CD1c-positive myeloid dendritic cell (primary cell): Measurements from ENCODE around the gene DLX6.
"Not testable (repeated sequence)": the region's sequence is repeated elsewhere in the genome, so short reads cannot be mapped to it uniquely, and the experiment has no call there.

Source experiments
- DNase-seq: peaks from one replicate; pipeline ENCODE4 v3.0.0-alpha.2; 2016; ENCODE audit errors: extremely low spot score

The DLX6 gene

GRCh38 chr7:97022491-97023306 lies 17.3 kb downstream of the DLX6 start:
- DNase-seq = no peak

- no peak for DNase-seq
Observed at GRCh38 chr7:97024209-97025129, 19.1 kb downstream of the DLX6 start, which contains the start of gene DLX5. Gene DLX5, minus strand, starts transcription at chr7:97024831. Its CDS starts 208 bp downstream, at chr7:97024623.

GRCh38 chr7:97025130-97025499 lies 19.8 kb downstream of the DLX6 start:
- DNase-seq = no peak

- DNase-seq = peak; percentile 25
Observed at GRCh38 chr7:97025983-97026714, 20.8 kb downstream of the DLX6 start.

DNA sequence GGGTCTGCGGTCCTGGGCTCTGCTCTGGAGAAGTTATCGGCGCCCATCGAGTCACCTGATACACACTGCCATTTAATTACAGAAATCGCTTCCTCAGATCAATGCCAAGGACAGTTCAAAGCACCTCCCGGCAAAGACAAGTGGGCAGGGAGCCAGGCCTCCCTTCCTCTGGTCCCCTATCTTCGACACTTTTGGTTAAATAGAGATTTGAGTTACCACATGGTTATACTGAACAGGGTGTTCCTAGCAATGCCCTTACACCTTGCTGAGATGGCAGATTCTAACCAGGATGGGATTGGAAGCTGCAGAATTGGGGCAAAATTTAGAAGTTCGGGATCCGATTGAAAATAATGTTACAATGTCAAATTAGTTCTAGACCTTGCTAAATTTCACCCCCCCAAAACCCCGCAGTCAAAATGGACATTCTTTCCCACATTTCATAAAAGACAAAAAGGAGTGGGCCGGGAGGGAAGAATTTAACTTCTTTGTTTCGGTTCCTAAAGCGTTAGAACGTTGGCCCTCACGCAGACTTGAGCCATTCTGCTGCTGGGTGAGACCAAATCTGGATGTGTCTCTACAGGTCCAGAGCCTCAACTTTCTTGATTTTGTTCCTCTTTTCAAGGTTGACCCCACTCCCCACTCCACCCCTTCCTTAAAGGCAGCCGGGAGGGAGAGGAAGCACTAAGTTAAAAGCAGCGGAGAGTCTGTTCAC lies 21.5 kb downstream of the DLX6 start:
- DNase-seq = peak; percentile 84

DNA sequence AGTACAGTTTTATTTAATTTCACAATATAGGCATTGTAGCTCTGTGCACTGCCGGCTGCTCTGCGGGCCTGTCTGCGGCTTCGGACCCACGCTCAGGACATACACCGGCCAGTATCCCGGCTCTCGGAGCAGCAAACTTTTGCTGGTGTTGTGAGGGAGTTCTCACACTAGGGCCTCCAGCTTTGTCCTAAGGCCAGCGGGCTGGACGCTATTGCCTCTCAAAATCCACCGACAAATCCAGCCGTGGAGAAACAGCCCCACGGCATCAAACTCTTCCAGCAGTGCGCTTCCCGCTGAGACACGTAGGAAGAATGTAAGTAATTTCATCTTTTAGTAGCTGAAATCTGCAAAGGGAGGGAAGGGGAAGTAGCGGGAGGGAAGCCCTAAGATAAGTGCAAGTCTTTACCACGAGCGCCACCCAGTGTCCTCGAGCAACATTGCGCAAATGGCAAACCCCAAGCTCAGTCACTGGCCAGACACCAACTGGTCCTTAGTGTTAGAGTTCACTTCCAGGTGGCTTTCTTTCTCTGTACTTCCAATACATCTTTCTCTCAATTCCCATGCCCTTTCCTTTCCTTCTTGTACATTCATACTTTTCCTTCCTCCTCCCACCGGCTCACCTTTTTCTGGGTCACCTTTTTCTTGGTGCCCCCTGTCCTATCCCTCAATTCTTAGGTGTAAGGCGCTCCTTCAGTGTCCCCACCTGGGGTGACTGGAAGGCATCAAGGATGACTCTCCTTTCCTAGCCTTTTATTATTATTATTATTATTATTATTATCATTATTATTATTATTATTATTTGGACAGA lies 22.3 kb downstream of the DLX6 start:
- DNase-seq = peak; percentile 88

GRCh38 chr7:97034213-97034852 lies 29.0 kb downstream of the DLX6 start:
- not testable (repeated sequence) for DNase-seq

GRCh38 chr7:97039374-97040065 lies 34.2 kb downstream of the DLX6 start:
- DNase-seq = no peak

GRCh38 chr7:97043281-97043680 lies 37.9 kb downstream of the DLX6 start:
- no peak for DNase-seq
